NCI-H187 treated with DMSO at 0.1 percent for 48 hours (cell line): ENCODE results near the gene GFRA1.

ENCODE experiments used
- DNase-seq: peaks from one replicate; lab custom pipeline; 2025; lab: John Stamatoyannopoulos, UW

The GFRA1 gene

DNA sequence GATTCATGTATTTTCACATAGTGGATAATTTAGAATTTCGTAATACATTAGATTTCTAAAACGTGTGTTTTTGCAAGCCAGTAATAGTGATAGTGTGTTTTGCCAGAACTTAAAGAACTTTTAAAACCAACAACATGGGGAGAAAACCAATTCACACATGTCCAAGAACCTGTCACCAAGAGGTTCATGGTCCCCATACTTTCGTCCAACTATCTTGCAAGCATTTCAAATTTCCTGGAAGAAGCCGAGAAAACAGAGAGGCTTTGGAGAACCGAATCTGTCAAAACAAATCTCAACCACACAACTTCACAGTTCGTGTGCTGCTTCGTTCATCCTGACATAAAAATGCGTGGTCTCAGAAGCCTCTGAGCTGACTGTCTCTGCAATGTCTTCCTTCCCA, 31.9 kb downstream of the GFRA1 start:
- DNase-seq = no peak

DNA sequence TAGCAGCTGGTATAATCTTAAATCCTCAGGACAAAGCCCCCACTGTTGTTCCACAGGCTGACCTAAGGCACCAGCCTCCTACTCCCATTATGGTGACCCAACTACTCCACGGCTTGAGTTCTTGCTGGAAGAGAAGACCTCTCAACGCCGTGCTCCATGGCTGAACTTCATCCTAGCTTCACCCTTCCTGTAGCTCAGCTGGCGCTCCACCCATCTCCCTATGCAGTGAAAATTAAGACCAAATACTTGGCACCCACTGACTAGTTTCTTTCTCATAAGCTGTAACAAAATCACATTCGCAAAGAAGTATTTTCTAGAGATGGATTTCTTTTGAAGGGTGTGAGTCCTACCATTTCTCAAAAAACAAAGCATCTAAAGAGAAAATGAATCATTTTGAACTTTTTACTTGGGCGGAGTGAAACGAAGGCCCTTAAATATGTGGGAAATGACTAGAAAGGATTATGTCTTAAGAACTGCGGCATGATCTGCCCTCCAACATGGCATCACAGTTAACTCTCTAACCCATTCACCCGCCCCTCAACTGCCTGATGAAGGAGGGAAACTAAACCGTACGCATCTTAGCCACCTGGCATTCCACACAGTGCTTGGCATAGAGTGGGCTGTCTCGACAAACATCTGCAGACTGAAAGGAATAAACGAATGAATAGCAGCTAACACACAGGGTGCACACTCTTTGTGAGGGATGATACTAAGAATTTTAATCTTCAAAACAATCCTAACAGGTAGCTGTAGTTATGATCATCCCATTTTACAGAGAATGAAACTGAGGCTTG, 32.7 kb downstream of the GFRA1 start:
- no peak for DNase-seq

DNA sequence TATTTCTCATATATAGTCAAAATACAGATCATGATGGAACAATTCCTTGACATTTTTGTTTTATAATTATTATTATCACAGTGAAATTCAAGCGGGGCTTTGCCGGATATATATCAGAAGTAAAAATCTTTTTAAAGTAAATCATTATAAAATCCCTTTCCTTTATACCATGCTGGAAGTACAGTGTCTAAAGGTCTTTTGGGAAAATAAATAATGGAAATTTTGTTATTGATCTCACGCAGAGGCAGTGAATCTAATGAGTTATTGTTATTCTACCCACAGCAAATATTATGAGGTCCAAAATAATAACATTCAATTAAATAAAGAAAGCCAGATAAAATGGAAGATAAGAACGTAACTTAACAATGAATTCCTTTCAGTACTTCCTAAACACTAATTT, 33.8 kb downstream of the GFRA1 start:
- DNase-seq = no peak

DNA sequence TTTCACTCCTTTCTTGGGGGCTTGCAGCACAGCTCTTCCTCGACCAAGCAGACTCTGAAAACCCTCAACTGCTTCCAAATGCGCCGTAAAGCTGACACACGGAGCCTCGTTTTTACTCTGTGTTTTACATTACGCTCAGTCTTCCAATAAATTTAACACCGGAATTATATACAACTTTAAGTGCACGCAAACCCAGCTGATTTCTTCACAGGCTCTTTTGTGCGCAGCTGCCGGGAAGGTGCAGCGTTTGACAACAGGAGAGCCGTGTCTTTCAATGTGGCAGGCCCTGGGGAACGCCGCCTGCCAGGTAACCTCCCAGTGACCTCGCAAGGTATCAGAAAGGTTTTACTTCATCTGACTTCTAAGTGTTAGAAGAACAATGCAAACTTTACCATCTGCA, 35.0 kb downstream of the GFRA1 start:
- DNase-seq = no peak

DNA sequence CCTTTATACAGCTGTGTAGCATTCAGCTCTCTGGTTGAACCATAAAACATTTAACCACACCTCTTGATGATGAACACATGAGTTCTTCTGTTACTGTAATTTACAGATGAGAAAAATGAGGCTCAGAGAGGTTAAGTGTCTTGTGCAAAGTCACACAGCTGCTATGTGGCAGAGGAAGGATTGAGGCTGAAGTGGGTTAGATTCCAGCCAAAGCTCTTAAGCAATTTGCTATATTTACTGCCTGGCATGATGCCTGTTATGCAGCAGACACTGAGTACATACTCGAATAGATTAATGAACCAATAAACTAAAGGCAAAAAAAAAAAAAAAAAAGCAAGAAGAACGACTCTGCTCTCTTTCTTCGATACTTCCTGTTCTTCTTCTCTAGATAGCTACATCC, 35.7 kb downstream of the GFRA1 start:
- DNase-seq = no peak

DNA sequence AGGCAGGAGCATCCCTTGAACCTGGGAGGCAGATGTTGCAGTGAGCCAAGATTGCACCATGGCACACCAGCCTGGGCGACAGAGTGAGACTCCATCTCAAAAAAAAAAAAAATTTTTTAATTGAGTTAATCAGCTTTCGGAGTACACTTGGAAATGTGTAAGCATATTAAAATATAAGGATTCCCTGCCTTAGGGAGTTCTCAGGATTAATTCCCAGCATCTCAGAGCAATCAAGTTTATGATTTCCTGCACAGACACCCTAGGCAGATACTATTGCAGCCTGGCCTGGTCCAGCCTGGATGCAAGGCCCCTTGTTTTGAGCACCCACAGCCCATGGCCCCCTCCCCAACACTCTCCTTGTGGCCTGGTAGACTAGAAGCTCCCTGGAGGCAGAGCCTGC, 39.8 kb downstream of the GFRA1 start:
- DNase-seq = no peak

DNA sequence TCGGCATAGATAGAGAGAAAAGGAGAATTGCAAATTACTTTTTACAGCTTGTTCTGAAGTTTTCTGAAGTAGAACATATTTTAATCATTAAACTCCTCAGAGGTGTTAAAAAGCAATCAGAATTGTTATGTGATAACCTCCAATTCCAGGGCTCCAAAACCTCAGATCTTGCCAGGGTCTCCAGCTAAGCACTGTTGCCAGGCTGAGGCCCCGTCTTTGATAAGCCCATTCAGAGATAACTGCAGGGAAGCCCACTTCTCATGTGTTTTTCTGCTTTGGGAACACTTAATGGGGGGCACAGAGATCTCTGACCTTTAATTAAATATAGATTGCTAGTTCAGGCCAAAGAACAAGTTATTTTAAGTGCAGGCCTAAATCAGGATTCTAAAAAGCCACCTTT, 40.4 kb downstream of the GFRA1 start:
- DNase-seq = no peak

DNA sequence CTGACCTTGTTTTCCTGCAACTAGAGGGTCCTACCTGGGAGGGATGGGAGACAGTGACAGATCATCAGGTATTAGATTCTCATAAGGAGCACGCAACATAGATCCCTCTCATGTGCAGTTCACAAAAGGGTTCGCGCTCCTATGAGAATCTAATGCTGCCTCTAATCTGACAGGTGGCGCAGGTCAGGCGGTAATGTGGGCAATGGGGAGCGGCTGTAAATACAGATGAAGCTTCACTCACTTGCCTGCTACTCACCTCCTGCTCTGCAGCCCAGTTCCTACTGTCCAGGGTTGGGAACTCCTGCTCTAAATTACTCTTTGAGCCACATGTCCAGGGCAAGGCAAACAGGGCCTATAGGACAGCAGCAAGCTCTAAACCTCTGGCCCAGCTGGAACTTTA, 46.2 kb downstream of the GFRA1 start:
- DNase-seq = no peak

DNA sequence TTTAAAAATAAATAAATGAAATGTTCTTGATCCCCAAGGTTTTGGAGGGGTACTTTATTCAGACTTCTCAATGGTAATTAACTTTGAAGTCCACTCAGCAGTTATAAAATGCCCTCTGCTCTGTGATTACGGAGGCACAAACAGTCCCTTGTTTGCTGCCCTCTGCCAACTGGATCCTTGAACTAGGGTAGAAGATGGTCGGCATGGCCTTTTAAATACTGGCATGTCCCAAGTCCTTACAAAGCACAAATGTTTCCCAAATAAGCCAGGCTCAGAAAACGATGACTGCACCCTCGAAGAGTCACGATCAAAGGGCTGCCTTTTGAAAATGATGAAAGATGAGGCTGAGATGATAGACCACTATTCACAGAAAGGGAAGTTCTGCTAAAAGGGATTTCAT, 47.0 kb downstream of the GFRA1 start:
- no peak for DNase-seq

DNA sequence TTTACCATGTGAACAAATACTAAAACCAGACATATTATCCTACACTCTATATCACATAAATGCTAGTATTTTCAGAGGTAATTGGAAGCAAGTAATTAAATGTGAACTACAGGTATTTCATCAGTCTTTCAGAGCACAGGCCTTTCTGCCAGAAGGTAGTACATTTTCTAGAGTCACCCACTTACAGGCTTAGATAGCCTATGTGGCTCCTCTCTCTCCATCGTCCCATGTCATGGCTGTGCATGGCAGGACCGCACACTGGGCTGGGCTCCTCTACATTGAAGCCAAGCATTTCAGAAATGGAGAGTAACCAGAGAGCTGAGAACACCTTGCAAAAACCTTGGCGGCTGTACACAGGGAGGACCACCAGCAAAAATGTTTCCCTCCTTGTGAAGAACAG, 49.7 kb downstream of the GFRA1 start:
- no peak for DNase-seq

DNA sequence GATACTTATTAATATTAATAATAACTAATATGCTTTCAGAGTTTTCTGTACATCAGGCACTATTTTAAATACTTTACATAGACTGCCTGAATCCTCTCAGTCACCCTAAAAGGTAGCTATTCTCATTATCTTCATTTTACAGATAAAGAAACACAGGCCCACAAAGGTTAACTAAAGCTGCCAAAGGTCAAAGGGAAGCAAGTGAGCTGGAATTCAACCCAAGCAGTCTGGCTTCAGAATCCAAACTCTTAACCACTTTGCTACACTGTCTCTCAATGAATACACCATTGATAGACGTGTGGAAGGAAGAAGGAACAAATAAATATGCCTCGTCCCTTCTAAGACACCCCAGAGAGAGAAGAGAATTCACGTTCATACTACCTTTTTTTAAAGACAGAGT, 52.0 kb downstream of the GFRA1 start:
- DNase-seq = no peak

DNA sequence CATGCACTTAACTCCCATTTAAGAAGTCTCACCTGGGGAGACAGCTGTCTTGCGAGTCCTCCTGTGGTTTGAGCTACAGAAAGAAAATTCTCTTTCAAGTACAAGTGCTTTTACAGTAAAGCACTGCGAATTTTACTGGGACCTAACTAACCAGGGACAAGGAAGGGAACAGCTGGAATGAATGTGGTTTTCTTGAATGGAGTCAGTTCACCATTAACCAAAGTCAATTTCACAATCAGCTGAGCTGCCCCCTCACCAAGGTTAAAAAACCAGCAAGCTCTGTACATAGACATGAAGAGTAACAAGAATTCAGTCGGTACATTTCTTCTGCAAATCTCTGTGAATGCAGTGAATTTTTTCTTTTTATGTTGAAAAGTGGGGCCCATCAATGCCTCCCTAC, 56.3 kb downstream of the GFRA1 start:
- no peak for DNase-seq

DNA sequence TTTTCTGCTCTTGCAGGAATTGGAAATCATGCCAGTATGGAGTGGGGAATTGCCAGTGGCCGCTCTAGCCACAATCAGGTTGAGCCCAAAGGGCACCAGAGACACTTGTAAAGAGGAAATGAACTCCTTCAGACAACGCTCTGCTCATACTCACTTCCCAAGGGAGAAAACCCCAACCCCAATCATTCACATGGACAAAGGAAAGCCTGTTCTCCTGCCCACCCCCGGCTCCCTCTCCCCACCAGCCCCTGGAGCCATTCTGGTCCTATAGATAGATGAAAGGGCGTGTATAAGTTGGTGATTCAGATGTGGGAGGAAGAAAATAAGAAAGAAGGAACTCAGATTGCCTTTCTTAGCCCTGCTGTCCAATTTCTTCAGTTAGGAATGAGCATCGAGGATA, 57.4 kb downstream of the GFRA1 start:
- no peak for DNase-seq

DNA sequence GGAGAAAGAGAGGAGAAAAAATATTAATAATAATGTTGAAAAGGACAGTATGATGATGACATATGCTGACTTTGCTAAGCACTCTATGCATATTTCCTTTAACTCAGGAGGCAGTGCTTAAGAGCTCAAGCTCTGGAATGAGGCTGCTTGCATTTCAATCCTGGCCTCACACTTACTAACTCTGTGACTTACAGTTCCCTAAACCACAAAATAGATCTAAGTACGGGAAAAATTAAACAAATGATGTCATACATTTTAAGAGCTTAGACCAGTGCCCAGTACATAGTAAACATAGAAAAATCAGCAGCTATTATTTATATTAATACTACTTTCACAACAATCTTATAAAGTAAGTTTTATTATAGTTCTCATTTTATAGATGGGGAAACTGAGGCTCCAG, 61.3 kb downstream of the GFRA1 start:
- DNase-seq = no peak

DNA sequence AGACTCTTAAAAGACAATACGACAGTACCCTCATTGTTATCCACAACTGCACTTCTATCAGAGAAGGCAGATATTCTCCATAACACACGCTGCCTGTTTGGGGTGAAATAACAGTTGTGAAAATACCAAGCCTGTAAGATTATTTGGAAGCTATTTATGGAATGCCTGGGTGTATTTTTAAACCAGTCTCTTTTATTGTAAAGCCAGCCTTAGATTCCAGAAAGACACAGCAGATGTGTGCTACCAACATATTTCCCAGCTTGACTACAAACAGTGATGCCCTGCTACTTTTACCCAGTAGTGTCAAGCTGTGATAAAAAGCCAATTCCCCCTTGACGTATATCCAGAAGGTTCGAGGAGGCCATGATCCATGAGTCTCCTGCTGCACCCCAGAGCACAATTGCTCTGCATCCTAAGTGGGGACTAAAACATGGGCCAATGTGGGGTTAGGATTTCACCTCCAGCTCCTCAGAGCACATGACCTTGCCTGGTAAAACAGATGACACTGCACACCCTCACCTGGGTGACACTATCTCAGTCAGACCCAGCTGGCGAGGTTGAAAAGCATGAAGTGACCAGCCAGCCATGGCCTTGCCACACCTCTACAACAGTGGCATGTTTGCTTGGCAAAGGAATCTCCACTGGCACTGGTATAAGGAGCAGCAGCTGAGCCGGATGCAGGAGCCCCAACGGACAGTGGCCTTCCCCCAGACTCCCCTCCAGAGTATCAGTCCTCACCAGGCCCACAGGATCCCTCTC, 62.2 kb downstream of the GFRA1 start:
- DNase-seq = no peak

DNA sequence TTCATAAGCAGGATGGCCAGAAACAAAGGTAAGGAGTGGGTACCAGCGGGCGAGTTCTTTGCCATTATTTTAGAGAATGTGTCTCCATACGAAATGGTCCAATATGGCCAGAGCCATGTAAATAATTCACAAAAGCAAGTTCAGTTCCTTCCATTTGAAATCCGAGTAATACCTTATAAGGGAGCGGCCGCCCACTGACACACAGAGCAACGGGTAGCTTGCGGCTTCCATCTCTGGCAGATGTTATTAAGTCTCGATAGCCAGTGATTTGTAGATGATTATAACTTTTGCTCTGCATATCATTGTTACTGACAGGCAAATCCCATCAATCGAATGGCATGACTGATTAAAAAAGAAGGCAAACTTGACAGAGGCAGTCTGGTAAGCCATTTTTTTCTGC, 63.2 kb downstream of the GFRA1 start:
- no peak for DNase-seq

DNA sequence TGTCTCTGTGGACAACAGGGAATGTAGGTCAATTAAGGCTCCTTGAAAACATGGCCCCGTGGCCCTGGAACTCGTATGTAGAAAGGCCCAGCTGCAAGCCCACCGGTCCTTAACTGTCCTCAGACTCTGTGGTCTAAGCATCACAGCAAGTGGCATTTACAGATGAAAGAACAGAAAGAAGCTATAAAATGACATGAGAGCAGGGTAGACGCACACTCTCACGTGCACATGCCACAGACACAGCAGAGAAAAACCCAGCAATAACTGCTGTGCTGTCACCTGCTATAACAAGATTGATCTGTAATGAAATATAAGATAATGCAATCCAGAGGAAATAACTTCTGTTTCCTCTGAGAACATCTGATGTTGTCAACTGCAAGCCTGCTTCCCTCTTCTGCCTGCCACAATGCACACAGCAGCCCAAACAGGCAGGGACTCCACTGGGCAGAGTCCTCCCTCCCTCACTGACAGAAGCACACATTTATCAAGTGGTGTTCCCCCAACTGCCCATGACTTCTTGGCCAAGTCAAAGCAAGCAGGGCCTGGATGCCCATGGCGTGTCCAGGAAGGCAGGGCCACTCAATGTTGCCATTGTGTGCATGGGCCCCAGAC, 63.9 kb downstream of the GFRA1 start:
- no peak for DNase-seq

DNA sequence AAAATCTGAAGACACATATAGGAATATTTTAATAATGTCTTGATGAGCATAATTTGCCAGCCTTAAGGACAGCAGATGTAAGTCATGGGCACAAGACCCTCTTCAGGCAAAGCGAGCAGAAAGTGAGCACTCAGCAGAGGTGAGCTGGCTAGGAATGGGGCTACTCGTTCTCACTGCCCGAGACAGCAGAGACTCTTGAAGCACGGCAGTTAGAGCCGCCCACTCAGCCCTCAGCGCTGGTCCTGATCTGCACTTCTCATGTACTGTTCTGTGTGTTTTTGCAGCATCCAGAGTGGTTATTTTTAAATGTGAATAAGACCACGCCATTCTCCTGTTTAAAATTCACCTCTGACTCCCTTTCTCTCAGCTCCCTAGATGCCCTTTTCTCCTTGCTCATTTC, 65.3 kb downstream of the GFRA1 start:
- DNase-seq = no peak

DNA sequence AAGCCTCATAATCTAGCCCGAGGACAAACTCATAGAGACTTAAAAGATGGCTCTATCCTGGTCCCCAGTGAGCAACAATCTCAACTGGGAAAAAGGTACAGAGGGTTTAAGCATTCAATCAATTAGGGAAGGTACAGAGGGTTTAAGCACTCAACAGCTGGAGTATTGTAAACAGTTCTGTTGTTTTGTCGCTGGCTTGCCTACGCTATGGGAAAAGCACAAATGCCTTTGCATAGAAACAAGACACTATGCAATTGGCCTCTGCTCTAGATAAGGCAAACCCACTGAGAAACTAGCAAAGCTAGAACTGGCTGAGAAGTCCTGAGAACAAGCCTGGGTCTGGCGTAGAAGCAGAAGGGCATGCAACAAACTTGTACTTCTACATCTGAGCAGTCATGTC, 69.3 kb downstream of the GFRA1 start:
- no peak for DNase-seq

DNA sequence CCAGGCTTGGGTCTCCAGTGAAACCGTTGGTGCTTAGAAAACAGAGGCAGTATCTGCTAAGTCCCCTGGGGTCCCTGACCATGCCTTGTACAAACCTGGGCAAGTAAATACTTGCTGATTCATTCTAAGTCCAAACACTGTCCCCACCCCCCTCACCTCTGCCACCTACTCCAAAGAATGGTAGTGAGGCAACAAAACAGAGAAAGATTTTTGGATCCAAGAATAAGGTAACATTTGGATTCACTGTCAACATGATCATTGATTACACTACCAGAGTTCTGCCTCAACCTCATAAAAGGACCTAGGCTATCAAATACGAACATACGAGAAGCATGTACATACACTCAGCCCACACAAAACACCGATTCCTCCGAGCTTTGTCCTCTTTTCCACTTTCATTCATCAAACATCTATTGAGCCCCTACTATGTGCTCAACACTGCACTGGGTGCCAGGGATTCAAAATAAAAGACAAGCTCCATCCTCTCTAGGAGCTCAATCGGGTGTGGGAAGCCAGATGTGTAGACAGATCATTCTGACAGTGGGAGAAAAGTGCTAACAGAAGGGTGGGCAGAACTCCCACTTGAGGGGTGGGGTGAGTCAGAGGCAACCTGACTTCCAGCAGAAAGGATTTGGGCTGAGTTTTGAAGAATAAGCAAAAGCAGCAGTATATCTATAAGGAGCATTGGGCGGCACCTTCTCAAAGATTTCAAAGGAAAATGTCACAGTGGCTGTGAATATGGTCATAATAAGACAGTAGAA, 71.2 kb downstream of the GFRA1 start:
- no peak for DNase-seq

DNA sequence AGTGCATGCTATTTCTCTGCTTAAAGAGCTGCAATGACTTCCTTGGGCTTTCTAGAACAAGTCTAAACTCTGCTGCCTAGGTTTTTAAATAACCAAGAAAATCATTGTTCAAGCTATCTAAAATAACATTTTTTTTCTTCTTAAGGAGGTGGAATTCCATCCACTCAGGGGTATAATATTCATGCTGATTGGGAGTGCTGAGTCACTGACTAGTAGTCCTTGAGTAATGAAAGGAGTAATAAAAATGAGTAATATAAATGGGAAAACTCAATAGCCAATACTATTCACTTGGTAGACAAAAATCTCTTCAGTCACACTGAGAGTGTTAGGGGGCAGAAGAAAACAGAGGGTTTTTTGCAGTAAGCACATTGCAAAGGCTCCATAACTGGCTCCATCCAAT, 72.0 kb downstream of the GFRA1 start:
- DNase-seq = no peak

DNA sequence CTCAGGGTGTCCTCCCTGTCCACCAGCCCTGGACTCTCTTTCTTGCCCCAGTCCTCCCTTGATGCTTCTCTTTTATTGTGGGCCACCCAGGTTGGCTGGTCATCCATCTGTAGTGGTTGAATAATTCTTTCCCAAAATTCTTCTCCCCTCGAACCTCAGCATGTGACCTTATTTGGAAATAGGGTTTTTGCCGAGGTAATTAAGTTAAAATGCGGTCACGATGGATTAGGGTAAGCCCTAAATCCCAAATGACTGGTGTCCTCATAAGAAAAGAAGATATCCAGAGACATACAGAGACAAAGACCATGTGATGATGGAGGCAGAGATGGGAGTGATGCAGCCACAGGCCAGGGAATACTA, 74.3 kb downstream of the GFRA1 start:
- no peak for DNase-seq
